Measurements from ENCODE around the gene KIAA0408. TPM values are rescaled to one million over a fixed set of nuclear protein-coding genes. Genes with fewer than 3 reads are reported as not detected.

Gene KIAA0408
- total and polyA plus RNA-seq, 2 of the 8 experiments (the other 6 are each of a cell fraction or from before 2014, with no cell fraction given), result 3.3 to 10.8 TPM

DNA sequence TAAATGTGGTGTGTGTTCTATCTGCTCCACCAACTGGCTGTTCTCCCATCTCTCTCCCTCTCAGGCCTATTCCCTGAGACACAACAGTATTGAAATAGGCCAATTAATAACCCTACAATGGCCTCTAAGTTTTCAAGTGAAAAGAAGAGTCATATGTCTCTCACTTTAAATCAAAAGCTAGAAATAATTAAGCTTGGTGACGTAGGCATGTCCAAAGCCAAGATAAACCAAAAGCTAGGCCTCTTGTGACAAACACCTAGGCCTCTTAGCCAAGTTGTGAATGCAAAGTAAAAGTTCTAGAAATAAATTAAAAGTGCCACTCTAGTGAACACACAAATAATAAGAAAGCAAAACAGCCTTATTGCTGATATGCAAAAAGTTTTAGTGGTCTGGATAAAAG lies 30.1 kb upstream of the KIAA0408 start (continued):
- TF ChIP-seq ASH2L (IDR thresholded peaks at IDR 0.05; ENCODE audit: low read length) (no peak), EZH2 (IDR thresholded peaks at IDR 0.05; ENCODE audit: low read depth, low read length, severe bottlenecking) (no peak), TAF1 (IDR thresholded peaks at IDR 0.05; ENCODE audit: low read depth, low read length) (no peak)
- TF ChIP-seq, protein P1, sequence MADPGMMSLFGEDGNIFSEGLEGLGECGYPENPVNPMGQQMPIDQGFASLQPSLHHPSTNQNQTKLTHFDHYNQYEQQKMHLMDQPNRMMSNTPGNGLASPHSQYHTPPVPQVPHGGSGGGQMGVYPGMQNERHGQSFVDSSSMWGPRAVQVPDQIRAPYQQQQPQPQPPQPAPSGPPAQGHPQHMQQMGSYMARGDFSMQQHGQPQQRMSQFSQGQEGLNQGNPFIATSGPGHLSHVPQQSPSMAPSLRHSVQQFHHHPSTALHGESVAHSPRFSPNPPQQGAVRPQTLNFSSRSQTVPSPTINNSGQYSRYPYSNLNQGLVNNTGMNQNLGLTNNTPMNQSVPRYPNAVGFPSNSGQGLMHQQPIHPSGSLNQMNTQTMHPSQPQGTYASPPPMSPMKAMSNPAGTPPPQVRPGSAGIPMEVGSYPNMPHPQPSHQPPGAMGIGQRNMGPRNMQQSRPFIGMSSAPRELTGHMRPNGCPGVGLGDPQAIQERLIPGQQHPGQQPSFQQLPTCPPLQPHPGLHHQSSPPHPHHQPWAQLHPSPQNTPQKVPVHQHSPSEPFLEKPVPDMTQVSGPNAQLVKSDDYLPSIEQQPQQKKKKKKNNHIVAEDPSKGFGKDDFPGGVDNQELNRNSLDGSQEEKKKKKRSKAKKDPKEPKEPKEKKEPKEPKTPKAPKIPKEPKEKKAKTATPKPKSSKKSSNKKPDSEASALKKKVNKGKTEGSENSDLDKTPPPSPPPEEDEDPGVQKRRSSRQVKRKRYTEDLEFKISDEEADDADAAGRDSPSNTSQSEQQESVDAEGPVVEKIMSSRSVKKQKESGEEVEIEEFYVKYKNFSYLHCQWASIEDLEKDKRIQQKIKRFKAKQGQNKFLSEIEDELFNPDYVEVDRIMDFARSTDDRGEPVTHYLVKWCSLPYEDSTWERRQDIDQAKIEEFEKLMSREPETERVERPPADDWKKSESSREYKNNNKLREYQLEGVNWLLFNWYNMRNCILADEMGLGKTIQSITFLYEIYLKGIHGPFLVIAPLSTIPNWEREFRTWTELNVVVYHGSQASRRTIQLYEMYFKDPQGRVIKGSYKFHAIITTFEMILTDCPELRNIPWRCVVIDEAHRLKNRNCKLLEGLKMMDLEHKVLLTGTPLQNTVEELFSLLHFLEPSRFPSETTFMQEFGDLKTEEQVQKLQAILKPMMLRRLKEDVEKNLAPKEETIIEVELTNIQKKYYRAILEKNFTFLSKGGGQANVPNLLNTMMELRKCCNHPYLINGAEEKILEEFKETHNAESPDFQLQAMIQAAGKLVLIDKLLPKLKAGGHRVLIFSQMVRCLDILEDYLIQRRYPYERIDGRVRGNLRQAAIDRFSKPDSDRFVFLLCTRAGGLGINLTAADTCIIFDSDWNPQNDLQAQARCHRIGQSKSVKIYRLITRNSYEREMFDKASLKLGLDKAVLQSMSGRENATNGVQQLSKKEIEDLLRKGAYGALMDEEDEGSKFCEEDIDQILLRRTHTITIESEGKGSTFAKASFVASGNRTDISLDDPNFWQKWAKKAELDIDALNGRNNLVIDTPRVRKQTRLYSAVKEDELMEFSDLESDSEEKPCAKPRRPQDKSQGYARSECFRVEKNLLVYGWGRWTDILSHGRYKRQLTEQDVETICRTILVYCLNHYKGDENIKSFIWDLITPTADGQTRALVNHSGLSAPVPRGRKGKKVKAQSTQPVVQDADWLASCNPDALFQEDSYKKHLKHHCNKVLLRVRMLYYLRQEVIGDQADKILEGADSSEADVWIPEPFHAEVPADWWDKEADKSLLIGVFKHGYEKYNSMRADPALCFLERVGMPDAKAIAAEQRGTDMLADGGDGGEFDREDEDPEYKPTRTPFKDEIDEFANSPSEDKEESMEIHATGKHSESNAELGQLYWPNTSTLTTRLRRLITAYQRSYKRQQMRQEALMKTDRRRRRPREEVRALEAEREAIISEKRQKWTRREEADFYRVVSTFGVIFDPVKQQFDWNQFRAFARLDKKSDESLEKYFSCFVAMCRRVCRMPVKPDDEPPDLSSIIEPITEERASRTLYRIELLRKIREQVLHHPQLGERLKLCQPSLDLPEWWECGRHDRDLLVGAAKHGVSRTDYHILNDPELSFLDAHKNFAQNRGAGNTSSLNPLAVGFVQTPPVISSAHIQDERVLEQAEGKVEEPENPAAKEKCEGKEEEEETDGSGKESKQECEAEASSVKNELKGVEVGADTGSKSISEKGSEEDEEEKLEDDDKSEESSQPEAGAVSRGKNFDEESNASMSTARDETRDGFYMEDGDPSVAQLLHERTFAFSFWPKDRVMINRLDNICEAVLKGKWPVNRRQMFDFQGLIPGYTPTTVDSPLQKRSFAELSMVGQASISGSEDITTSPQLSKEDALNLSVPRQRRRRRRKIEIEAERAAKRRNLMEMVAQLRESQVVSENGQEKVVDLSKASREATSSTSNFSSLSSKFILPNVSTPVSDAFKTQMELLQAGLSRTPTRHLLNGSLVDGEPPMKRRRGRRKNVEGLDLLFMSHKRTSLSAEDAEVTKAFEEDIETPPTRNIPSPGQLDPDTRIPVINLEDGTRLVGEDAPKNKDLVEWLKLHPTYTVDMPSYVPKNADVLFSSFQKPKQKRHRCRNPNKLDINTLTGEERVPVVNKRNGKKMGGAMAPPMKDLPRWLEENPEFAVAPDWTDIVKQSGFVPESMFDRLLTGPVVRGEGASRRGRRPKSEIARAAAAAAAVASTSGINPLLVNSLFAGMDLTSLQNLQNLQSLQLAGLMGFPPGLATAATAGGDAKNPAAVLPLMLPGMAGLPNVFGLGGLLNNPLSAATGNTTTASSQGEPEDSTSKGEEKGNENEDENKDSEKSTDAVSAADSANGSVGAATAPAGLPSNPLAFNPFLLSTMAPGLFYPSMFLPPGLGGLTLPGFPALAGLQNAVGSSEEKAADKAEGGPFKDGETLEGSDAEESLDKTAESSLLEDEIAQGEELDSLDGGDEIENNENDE (IDR thresholded peaks at IDR 0.05; ENCODE audit: insufficient replicate concordance, low read length), result no peak

All from H1 (cell line).